OCI-LY7 (cell line): ENCODE data around the gene TBX2. TPM values are rescaled to one million over a fixed set of nuclear protein-coding genes. Genes with fewer than 3 reads are reported as not detected.

Source experiments
- BruUV-seq: library from RNA; stranded (reverse); fragments of 400-500 nt; replicated peaks from 2 replicates; lab custom pipeline; 2021; lab: Mats Ljungman, UMichigan
- CTCF ChIA-PET: fragments of 300-600 bp; sonication (Branson Sonifier 250); formaldehyde crosslinking; loops from one replicate; lab custom pipeline; 2022; ENCODE audit warnings: antibody characterized with exemption; ENCODE audit not compliant: unreplicated experiment; lab: Charles Lee
- POLR2A ChIA-PET: fragments of 300-600 bp; sonication (Branson Sonifier 250); formaldehyde crosslinking; loops from one replicate; lab custom pipeline; 2022; ENCODE audit warnings: antibody characterized with exemption; lab: Charles Lee
- DNase-seq: peaks from one replicate; pipeline ENCODE4 v3.0.0-alpha.2; 2015; ENCODE audit warnings: low spot score
- H2AFZ ChIP-seq: fragments of 200-600 bp; sonication (generic), shearing (Covaris generic); 2 replicates; pipeline ENCODE4 v1.6.1; 2014; ENCODE audit warnings: mild to moderate bottlenecking, antibody characterized with exemption, low read length, moderate library complexity
- H3K27ac ChIP-seq: fragments of 200-600 bp; sonication (generic); 2 replicates; pipeline ENCODE4 v1.5.1; 2014; ENCODE audit warnings: mixed run types, low read depth, mild to moderate bottlenecking, moderate library complexity, low read length, inconsistent platforms; ENCODE audit not compliant: poor library complexity, severe bottlenecking
- H3K36me3 ChIP-seq: fragments of 200-600 bp; sonication (generic); 2 replicates; pipeline ENCODE4 v1.6.1; 2014; ENCODE audit warnings: mild to moderate bottlenecking, antibody characterized with exemption, low read length, moderate library complexity, mixed read lengths; ENCODE audit not compliant: insufficient read depth
- H3K4me1 ChIP-seq: fragments of 200-600 bp; sonication (generic); 2 replicates; pipeline ENCODE4 v1.5.1; 2014; ENCODE audit warnings: mild to moderate bottlenecking, low read length; ENCODE audit not compliant: insufficient read depth, poor library complexity, severe bottlenecking
- H3K4me2 ChIP-seq: fragments of 200-600 bp; sonication (generic); 2 replicates; pipeline ENCODE4 v1.6.1; 2014; ENCODE audit warnings: mild to moderate bottlenecking, low read length
- H3K4me3 ChIP-seq: fragments of 200-600 bp; sonication (generic); 2 replicates; pipeline ENCODE4 v1.5.1; 2014; ENCODE audit warnings: mild to moderate bottlenecking, low read depth, low read length; ENCODE audit not compliant: poor library complexity, severe bottlenecking
- H3K79me2 ChIP-seq: fragments of 200-600 bp; sonication (generic); 2 replicates; pipeline ENCODE4 v1.6.1; 2016; ENCODE audit warnings: low read depth, mild to moderate bottlenecking, low read length, moderate library complexity, mixed read lengths; ENCODE audit not compliant: insufficient read depth
- H3K9me2 ChIP-seq: fragments of 200-600 bp; sonication (generic); 2 replicates; pipeline ENCODE4 v1.6.1; 2016; ENCODE audit warnings: mild to moderate bottlenecking, low read length, mixed read lengths; ENCODE audit not compliant: insufficient read depth
- H3K9me3 ChIP-seq: fragments of 200-600 bp; sonication (generic); 2 replicates; pipeline ENCODE4 v1.6.1; 2014; ENCODE audit warnings: mild to moderate bottlenecking, mixed run types, low read length, mixed read lengths
- H4K20me1 ChIP-seq: fragments of 200-600 bp; sonication (generic); 2 replicates; pipeline ENCODE4 v1.6.1; 2014; ENCODE audit warnings: mild to moderate bottlenecking, antibody characterized with exemption, low read length, moderate library complexity, mixed read lengths; ENCODE audit not compliant: insufficient read depth
- EZH2phosphoT487 ChIP-seq: fragments of 200-600 bp; sonication (generic); IDR thresholded peaks from 2 replicates; pipeline ENCODE4 v1.6.1; 2018; ENCODE audit warnings: low read depth, borderline replicate concordance, mild to moderate bottlenecking, mixed run types, antibody characterized with exemption, low read length, moderate library complexity, mixed read lengths
- intact Hi-C: fragments of 100-400 bp; cut with micrococcal nuclease; formaldehyde crosslinking; loops from one replicate; pipeline ENCODE4 v1.10.0; 2022; ENCODE audit not compliant: unreplicated experiment
- total RNA-seq, 2 experiments: library from RNA; depleted of rRNA in 1 of 2; stranded (reverse); fragments of >200 nt in 1 of 2; shearing (Covaris generic) in 1 of 2; gene quantifications; 2 replicates each; pipeline ENCODE4 v1.2.3, GENCODE V29; 2014 to 2022
- TF ChIP-seq, protein P1 (sequence below): fragments of 200-600 bp; sonication (generic); conservative IDR thresholded peaks from 2 replicates; pipeline ENCODE4 v1.5.1; 2014; ENCODE audit warnings: mild to moderate bottlenecking, antibody characterized with exemption, low read length, moderate library complexity, mixed read lengths

The TBX2 gene
- total RNA-seq, 2 experiments from 2014 or later: not detected

DNA sequence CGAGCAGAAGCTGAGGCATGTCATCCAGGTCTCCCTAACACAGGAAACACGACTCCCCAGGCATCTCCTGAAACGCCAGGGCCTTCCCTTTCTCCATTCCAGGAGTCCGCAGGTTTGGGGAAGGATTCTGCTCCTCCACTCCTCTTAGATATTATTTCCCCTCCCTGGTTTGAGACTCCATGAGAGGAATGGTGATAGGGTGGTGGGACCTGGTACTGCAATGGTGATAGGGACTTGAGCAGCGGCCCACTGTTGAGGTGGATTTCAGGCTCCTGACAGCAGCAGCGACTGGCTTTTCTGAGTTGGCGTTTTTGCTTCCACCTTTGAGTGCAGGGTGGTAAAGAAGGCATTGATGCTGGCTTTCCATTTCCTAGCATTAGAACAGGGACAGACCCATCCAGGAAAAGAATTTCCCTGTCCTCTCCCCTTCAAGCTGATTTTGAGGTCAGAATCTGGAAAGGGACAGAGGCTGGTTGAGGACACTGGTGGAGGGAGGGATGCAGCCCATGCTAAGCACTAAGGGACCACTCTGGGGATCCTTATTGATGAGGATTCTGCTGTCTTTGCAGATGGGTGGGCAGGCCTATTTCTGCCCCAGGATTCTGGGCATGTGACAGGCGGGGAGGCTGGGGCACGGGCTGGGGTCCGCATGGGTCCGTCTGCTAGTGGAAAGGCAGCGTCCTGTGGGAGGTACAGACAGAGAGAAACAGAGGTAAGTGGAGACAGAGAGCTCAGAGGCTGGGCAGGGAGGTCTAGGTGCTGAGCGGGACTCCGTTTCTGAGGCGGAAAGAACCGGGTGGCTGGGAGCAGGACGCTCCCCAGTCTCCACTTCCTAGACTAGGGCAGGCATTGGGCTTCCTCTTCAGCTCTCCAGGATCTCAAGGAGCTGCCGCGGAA lies 51.2 kb downstream of the TBX2 start:
- CTCF ChIA-PET: no interaction called here
- H2AFZ ChIP-seq: no peak overlapping the region
- H3K4me1 ChIP-seq: no peaks in the 10 kb centered on the region
- no peaks in the 10 kb centered on the region for H3K9me3 ChIP-seq
- H3K36me3 ChIP-seq: no peaks in the 10 kb centered on the region
- DNase-seq: no peak
- intact Hi-C loops: no loop called here
- H3K9me2 ChIP-seq: no peaks in the 10 kb centered on the region
- BruUV-seq: no TSS peak
- H3K4me2 ChIP-seq: no peak overlapping the region
- H3K79me2 ChIP-seq: no peaks in the 10 kb centered on the region
- no peak overlapping the region for H3K27ac ChIP-seq
- POLR2A ChIA-PET: interaction anchor here (1.1 kb wide), 1 partner anchor 11 kb away, joined by 3 read pairs; no protein-coding TSS in a partner anchor
- H3K4me3 ChIP-seq: no peak overlapping the region
- H4K20me1 ChIP-seq: no peaks in the 10 kb centered on the region
- no peak for TF ChIP-seq EZH2phosphoT487
- TF ChIP-seq, protein P1, sequence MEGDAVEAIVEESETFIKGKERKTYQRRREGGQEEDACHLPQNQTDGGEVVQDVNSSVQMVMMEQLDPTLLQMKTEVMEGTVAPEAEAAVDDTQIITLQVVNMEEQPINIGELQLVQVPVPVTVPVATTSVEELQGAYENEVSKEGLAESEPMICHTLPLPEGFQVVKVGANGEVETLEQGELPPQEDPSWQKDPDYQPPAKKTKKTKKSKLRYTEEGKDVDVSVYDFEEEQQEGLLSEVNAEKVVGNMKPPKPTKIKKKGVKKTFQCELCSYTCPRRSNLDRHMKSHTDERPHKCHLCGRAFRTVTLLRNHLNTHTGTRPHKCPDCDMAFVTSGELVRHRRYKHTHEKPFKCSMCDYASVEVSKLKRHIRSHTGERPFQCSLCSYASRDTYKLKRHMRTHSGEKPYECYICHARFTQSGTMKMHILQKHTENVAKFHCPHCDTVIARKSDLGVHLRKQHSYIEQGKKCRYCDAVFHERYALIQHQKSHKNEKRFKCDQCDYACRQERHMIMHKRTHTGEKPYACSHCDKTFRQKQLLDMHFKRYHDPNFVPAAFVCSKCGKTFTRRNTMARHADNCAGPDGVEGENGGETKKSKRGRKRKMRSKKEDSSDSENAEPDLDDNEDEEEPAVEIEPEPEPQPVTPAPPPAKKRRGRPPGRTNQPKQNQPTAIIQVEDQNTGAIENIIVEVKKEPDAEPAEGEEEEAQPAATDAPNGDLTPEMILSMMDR: no peak

DNA sequence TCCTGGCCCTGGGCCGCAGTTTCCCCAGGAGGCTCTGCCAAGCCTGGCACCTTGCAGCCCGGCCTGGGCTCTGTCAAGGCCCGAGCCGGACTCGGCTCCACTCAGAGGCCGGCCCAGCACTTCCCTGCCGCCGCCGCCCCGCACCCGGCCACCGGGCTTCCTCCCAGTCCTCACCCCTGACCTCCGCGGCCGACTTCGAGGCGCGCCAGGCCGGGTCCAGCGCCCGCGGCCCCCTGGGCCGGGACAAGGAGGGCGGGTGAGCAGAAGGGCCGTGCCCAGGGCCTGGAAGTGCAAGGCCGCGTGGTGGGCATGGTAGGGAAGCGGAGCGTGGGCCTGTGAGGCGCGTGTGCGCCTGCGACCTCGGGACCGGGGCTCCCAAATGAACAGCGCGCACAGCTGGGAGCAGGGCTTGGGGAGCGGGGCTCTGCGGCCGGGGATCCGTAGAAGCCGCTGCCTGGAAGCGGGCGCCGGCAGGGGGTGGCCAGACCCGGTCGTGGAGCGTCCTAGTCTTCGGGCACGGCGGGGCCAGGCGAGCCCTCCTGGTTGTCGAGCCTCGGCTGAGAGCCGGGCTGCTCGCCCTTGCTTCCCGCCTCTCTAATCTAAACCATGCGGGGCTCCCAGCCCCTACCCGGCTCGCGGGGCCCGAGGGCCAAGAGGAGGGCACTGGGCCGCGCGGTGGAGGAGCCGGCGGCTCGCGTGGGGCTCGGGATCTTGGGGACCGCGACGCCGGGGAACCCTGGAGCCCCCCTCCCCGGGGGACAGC lies 52.1 kb downstream of the TBX2 start:
- no peaks in the 10 kb centered on the region for H3K79me2 ChIP-seq
- H3K9me3 ChIP-seq: no peaks in the 10 kb centered on the region
- CTCF ChIA-PET: no interaction called here
- H3K4me3 ChIP-seq: no peak overlapping the region
- no peaks in the 10 kb centered on the region for H3K9me2 ChIP-seq
- H2AFZ ChIP-seq: no peak overlapping the region
- H3K4me1 ChIP-seq: no peaks in the 10 kb centered on the region
- BruUV-seq: no TSS peak
- no peak overlapping the region for H3K27ac ChIP-seq
- H3K36me3 ChIP-seq: no peaks in the 10 kb centered on the region
- H4K20me1 ChIP-seq: no peaks in the 10 kb centered on the region
- DNase-seq: no peak
- POLR2A ChIA-PET: no interaction called here
- intact Hi-C loops: no loop called here
- H3K4me2 ChIP-seq: no peak overlapping the region
- TF ChIP-seq, protein P1: no peak
- TF ChIP-seq EZH2phosphoT487: no peak
